ENCODE measurements around the gene ARIH2.
"Not testable (repeated sequence)": the region's sequence is repeated elsewhere in the genome, so short reads cannot be mapped to it uniquely, and the experiment has no call there.

The ARIH2 gene

GRCh38 chr3:49005303-49005680, 86.7 kb downstream of the ARIH2 start:
- H3K27me3 Mint-ChIP-seq (ENCODE audit: low read depth, poor library complexity), result peaks cover 4% of the 10 kb centered on the region
- no peak overlapping the region for H3K4me3 Mint-ChIP-seq
- H3K9me3 Mint-ChIP-seq, result no peaks in the 10 kb centered on the region
- no peak overlapping the region for H3K27ac Mint-ChIP-seq
- H3K4me1 Mint-ChIP-seq, result peaks cover 23% of the 10 kb centered on the region
- no peak for DNase-seq
- TF ChIP-seq CTCF (IDR thresholded peaks at IDR 0.05), result no peak
- peaks cover 19% of the 10 kb centered on the region for H3K36me3 Mint-ChIP-seq (ENCODE audit: low read depth)

- peaks cover 19% of the 10 kb centered on the region for H3K36me3 Mint-ChIP-seq (ENCODE audit: low read depth)
Observed at GRCh38 chr3:49005998-49006397, 87.4 kb downstream of the ARIH2 start.

GRCh38 chr3:49006408-49007067, 87.9 kb downstream of the ARIH2 start:
- no peak for TF ChIP-seq CTCF (IDR thresholded peaks at IDR 0.05)
- H3K4me3 Mint-ChIP-seq, result peak overlapping the region; percentile 98
- DNase-seq, result no peak
- no peaks in the 10 kb centered on the region for H3K9me3 Mint-ChIP-seq
- peak overlapping the region; percentile 66 for H3K27ac Mint-ChIP-seq
- peaks cover 19% of the 10 kb centered on the region for H3K36me3 Mint-ChIP-seq (ENCODE audit: low read depth)
- H3K27me3 Mint-ChIP-seq (ENCODE audit: low read depth, poor library complexity), result peaks cover 4% of the 10 kb centered on the region
- H3K4me1 Mint-ChIP-seq, result peaks cover 23% of the 10 kb centered on the region

More at GRCh38 chr3:49005998-49006397, 87.4 kb downstream of the ARIH2 start:
- H3K9me3 Mint-ChIP-seq, result no peaks in the 10 kb centered on the region
- no peak overlapping the region for H3K27ac Mint-ChIP-seq
- no peak for TF ChIP-seq CTCF (IDR thresholded peaks at IDR 0.05)
- peaks cover 23% of the 10 kb centered on the region for H3K4me1 Mint-ChIP-seq
- peak overlapping the region; percentile 98 for H3K4me3 Mint-ChIP-seq
- H3K27me3 Mint-ChIP-seq (ENCODE audit: low read depth, poor library complexity), result peaks cover 4% of the 10 kb centered on the region
- DNase-seq, result no peak

- peak within 1 kb of the TSS; percentile 99 for H3K27ac Mint-ChIP-seq
- peak; percentile 94 for DNase-seq
- H3K4me3 Mint-ChIP-seq, result peak within 1 kb of the TSS; percentile 98
- peaks cover 23% of the 10 kb centered on the region for H3K4me1 Mint-ChIP-seq
- peaks cover 21% of the 10 kb centered on the region for H3K36me3 Mint-ChIP-seq (ENCODE audit: low read depth)
- H3K9me3 Mint-ChIP-seq, result no peaks in the 10 kb centered on the region
- TF ChIP-seq CTCF (IDR thresholded peaks at IDR 0.05), result peak; percentile 15
- peaks cover 3% of the 10 kb centered on the region for H3K27me3 Mint-ChIP-seq (ENCODE audit: low read depth, poor library complexity)
Observed at GRCh38 chr3:49007068-49007770, 88.6 kb downstream of the ARIH2 start, which contains the start of gene WDR6. TSS of gene WDR6 (plus strand) at chr3:49007391. CDS start at chr3:49007432, 41 bp downstream.

- peaks cover 20% of the 10 kb centered on the region for H3K36me3 Mint-ChIP-seq (ENCODE audit: low read depth)
- no peaks in the 10 kb centered on the region for H3K27me3 Mint-ChIP-seq (ENCODE audit: low read depth, poor library complexity)
- peak overlapping the region; percentile 99 for H3K27ac Mint-ChIP-seq
- peaks cover 23% of the 10 kb centered on the region for H3K4me1 Mint-ChIP-seq
- H3K9me3 Mint-ChIP-seq, result no peaks in the 10 kb centered on the region
- no peak for TF ChIP-seq CTCF (IDR thresholded peaks at IDR 0.05)
- peak overlapping the region; percentile 98 for H3K4me3 Mint-ChIP-seq
- peak; percentile 88 for DNase-seq
Observed at GRCh38 chr3:49007771-49008528, 89.3 kb downstream of the ARIH2 start.

GRCh38 chr3:49008627-49009026, 90.0 kb downstream of the ARIH2 start:
- not testable (repeated sequence) for H3K9me3 Mint-ChIP-seq; H3K27me3 Mint-ChIP-seq (ENCODE audit: low read depth, poor library complexity); DNase-seq
- H3K4me3 Mint-ChIP-seq, result peak overlapping the region; percentile 98
- peak overlapping the region; percentile 58 for H3K27ac Mint-ChIP-seq
- peaks cover 20% of the 10 kb centered on the region for H3K36me3 Mint-ChIP-seq (ENCODE audit: low read depth)
- H3K4me1 Mint-ChIP-seq, result peaks cover 23% of the 10 kb centered on the region
